Esophagus squamous epithelium (tissue), 4 donors: Measurements from ENCODE around the gene KIDINS220.

ENCODE experiments used
- CTCF ChIP-seq, 6 experiments: fragments of 450-650 bp in 4 of 6; fragments of 200-600 bp in 2 of 6; sonication (generic) in 2 of 6; IDR thresholded peaks; one replicate each; pipeline ENCODE4 v1.5.1; 2016 to 2019; ENCODE audit warnings: antibody characterized with exemption in 6 of 6, mild to moderate bottlenecking in 4 of 6, moderate library complexity in 4 of 6
- POLR2A ChIP-seq, 4 donors: fragments of 450-650 bp; IDR thresholded peaks; one replicate each; pipeline ENCODE4 v1.6.1; 2017; ENCODE audit warnings: antibody characterized with exemption in 4 of 4, mild to moderate bottlenecking in 4 of 4, moderate library complexity in 3 of 4

- TF ChIP-seq CTCF (IDR thresholded peaks at IDR 0.05) (no peak), POLR2A (IDR thresholded peaks at IDR 0.05) (no peak)
These were observed 48.7 kb upstream of the KIDINS220 start for GRCh38 chr2:8886202-8886518.
